IMR-90 (cell line): ENCODE results near the gene BLOC1S5. TPM values are rescaled to one million over a fixed set of nuclear protein-coding genes. Genes with fewer than 3 reads are reported as not detected.

Experiments used
- ATAC-seq: fragments of 200-7000 bp; cut with Tn5 transposase; 2 replicates; pipeline ENCODE4 v1.9.1; 2020; ENCODE audit warnings: low read depth, mild to moderate bottlenecking, moderate library complexity
- BruUV-seq: library from RNA; stranded (reverse); fragments of 400-500 nt; replicated peaks from 2 replicates; lab custom pipeline; 2021; lab: Mats Ljungman, UMichigan
- CTCF ChIA-PET: fragments of 300-600 bp; formaldehyde crosslinking; extraction: SDS; loops from one replicate; lab custom pipeline; 2021; ENCODE audit warnings: antibody characterized with exemption; lab: Yijun Ruan, JAX
- POLR2A ChIA-PET: fragments of 300-600 bp; sonication (Branson Sonifier 250); formaldehyde crosslinking; loops from one replicate; lab custom pipeline; 2022; ENCODE audit warnings: antibody characterized with exemption; ENCODE audit not compliant: unreplicated experiment; lab: Charles Lee
- DNase-seq: peaks from one replicate; pipeline ENCODE4 v3.0.0; 2013
- H2AFZ ChIP-seq: replicated peaks from 2 replicates; pipeline ENCODE3; 2013; ENCODE audit warnings: low read length, mild to moderate bottlenecking; ENCODE audit not compliant: poor library complexity
- H2AK5ac ChIP-seq: 2 replicates; pipeline ENCODE4 v1.6.1; 2013; ENCODE audit warnings: low read depth, low read length, inconsistent platforms
- H2AK9ac ChIP-seq: replicated peaks from 2 replicates; pipeline ENCODE3; 2013; ENCODE audit warnings: mild to moderate bottlenecking, low read depth, low read length, moderate library complexity; ENCODE audit not compliant: poor library complexity
- H2BK120ac ChIP-seq: 2 replicates; pipeline ENCODE4 v1.6.1; 2013; ENCODE audit warnings: low read depth, low read length, inconsistent platforms
- H2BK15ac ChIP-seq: 3 replicates; pipeline ENCODE4 v1.6.1; 2013; ENCODE audit warnings: low read depth, low read length, inconsistent platforms
- H2BK20ac ChIP-seq: 2 replicates; pipeline ENCODE4 v1.6.1; 2013; ENCODE audit warnings: low read depth, mild to moderate bottlenecking, inconsistent platforms, low read length, moderate library complexity
- H2BK5ac ChIP-seq: 2 replicates; pipeline ENCODE4 v1.6.1; 2013; ENCODE audit warnings: mild to moderate bottlenecking, low read depth, low read length, inconsistent platforms; ENCODE audit not compliant: poor library complexity, severe bottlenecking
- H3K14ac ChIP-seq: replicated peaks from 2 replicates; pipeline ENCODE4 v1.6.1; 2013; ENCODE audit warnings: low read depth, low read length, inconsistent platforms
- H3K18ac ChIP-seq: 2 replicates; pipeline ENCODE4 v1.6.1; 2013; ENCODE audit warnings: low read depth, low read length, control low read depth
- H3K23ac ChIP-seq: 2 replicates; pipeline ENCODE4 v1.6.1; 2013; ENCODE audit warnings: low read depth, low read length, inconsistent platforms
- H3K27ac ChIP-seq: 2 replicates; pipeline ENCODE4 v1.5.1; 2013; ENCODE audit warnings: mild to moderate bottlenecking, control low read depth, low read length; ENCODE audit not compliant: insufficient read depth
- H3K27me3 ChIP-seq: 2 replicates; pipeline ENCODE4 v1.6.1; 2013; ENCODE audit warnings: low read length; ENCODE audit not compliant: control insufficient read depth, insufficient read depth
- H3K36me3 ChIP-seq: 2 replicates; pipeline ENCODE4 v1.6.1; 2013; ENCODE audit warnings: low read length, mixed read lengths; ENCODE audit not compliant: control insufficient read depth, insufficient read depth
- H3K4ac ChIP-seq: 2 replicates; pipeline ENCODE4 v1.6.1; 2013; ENCODE audit warnings: low read depth, low read length, inconsistent platforms
- H3K4me1 ChIP-seq: 2 replicates; pipeline ENCODE4 v1.6.1; 2013; ENCODE audit warnings: low read length, mixed read lengths; ENCODE audit not compliant: control insufficient read depth, insufficient read depth
- H3K4me2 ChIP-seq: 2 replicates; pipeline ENCODE4 v1.6.1; 2013; ENCODE audit warnings: low read depth, mild to moderate bottlenecking, control low read depth, low read length, moderate library complexity
- H3K4me3 ChIP-seq: 2 replicates; pipeline ENCODE4 v1.5.1; 2013; ENCODE audit warnings: low read depth, mild to moderate bottlenecking, control low read depth, low read length, moderate library complexity; ENCODE audit not compliant: insufficient read depth
- H3K56ac ChIP-seq: 2 replicates; pipeline ENCODE4 v1.6.1; 2013; ENCODE audit warnings: low read length, inconsistent platforms; ENCODE audit not compliant: insufficient read depth; ENCODE audit errors: extremely low read depth
- H3K79me1 ChIP-seq, 2 experiments: 2 replicates each; pipeline ENCODE4 v1.6.1; 2013; ENCODE audit warnings: low read length in 2 of 2, inconsistent platforms in 1 of 2, low read depth in 1 of 2
- H3K9ac ChIP-seq: 2 replicates; pipeline ENCODE4 v1.6.1; 2013; ENCODE audit warnings: low read depth, low read length, control low read depth
- H3K9me1 ChIP-seq: 2 replicates; pipeline ENCODE4 v1.6.1; 2013; ENCODE audit warnings: low read length, inconsistent platforms; ENCODE audit not compliant: insufficient read depth
- H3K9me3 ChIP-seq: 2 replicates; pipeline ENCODE4 v1.6.1; 2013; ENCODE audit warnings: low read length; ENCODE audit not compliant: control insufficient read depth, insufficient read depth
- H4K20me1 ChIP-seq: 2 replicates; pipeline ENCODE4 v1.6.1; 2013; ENCODE audit warnings: low read length, inconsistent platforms; ENCODE audit not compliant: insufficient read depth
- H4K5ac ChIP-seq: 2 replicates; pipeline ENCODE4 v1.6.1; 2013; ENCODE audit warnings: mild to moderate bottlenecking, low read depth, low read length, control low read depth
- H4K8ac ChIP-seq, 2 experiments: 2 replicates each; pipeline ENCODE4 v1.6.1; 2013; ENCODE audit warnings: low read depth in 2 of 2, low read length in 2 of 2, control low read depth in 1 of 2, inconsistent platforms in 1 of 2
- H4K91ac ChIP-seq: 2 replicates; pipeline ENCODE4 v1.6.1; 2013; ENCODE audit warnings: low read depth, low read length, inconsistent platforms; ENCODE audit not compliant: insufficient read depth
- MXI1 ChIP-seq: IDR thresholded peaks from 2 replicates; pipeline ENCODE4 v1.6.1; 2012; ENCODE audit warnings: low read depth, mild to moderate bottlenecking, low read length, moderate library complexity, borderline replicate concordance
- POLR2A ChIP-seq: IDR thresholded peaks from 2 replicates; pipeline ENCODE4 v1.6.1; 2012; ENCODE audit warnings: mild to moderate bottlenecking, low read depth, low read length
- RFX5 ChIP-seq: IDR thresholded peaks from 2 replicates; pipeline ENCODE4 v1.8.0; 2012; ENCODE audit warnings: low read depth, mild to moderate bottlenecking, low read length, moderate library complexity
- SMC3 ChIP-seq: fragments of 150-350 bp; IDR thresholded peaks from 2 replicates; pipeline ENCODE4 v1.6.1; 2016; ENCODE audit warnings: low read depth, mild to moderate bottlenecking, antibody characterized with exemption, low read length, moderate library complexity
- WGBS, 2 experiments: methylation state at CpG; one replicate each; pipeline versions ENCODE4 v1.1.5 to v1.1.7; 2013; ENCODE audit warnings: missing lambda C conversion rate in 2 of 2; ENCODE audit not compliant: insufficient read length in 1 of 2; ENCODE audit errors: extremely low coverage in 2 of 2; 5-methylcytosine and 5-hydroxymethylcytosine counted together
- dilution Hi-C: fragments of 300-500 bp; cut with HindIII; formaldehyde crosslinking; loops from one replicate; pipeline ENCODE4 v1.14.3; 2018; ENCODE audit warnings: low sequenced_read_pairs; ENCODE audit not compliant: unreplicated experiment
- in situ Hi-C: fragments of 300-500 bp; cut with MboI; formaldehyde crosslinking; loops from 3 replicates; pipeline ENCODE4 v1.14.3; 2019; ENCODE audit warnings: low sequenced_read_pairs, inconsistent platforms, mixed read lengths
- intact Hi-C: fragments of 100-400 bp; cut with micrococcal nuclease; formaldehyde crosslinking; loops from 2 replicates; pipeline ENCODE4 v1.10.0; 2022
- polyA plus RNA-seq, 3 experiments: library from polyadenylated mRNA; depleted of rRNA; stranded (reverse); fragments of >200 nt; gene quantifications; 2 replicates each; pipeline ENCODE4 v1.2.3, GENCODE V29; 2012; ENCODE audit warnings: low replicate concordance in 1 of 3
- total RNA-seq: library from RNA; depleted of rRNA; stranded (reverse); fragments of >200 nt; gene quantifications from 2 replicates; pipeline ENCODE4 v1.2.3, GENCODE V29; 2012
- TF ChIP-seq, protein P1 (sequence below): conservative IDR thresholded peaks from 2 replicates; pipeline ENCODE4 v1.5.1; 2012; ENCODE audit warnings: mild to moderate bottlenecking, low read depth, low read length, improper control_type of control experiment

Gene BLOC1S5
- total and polyA plus RNA-seq, 2 of the 4 experiments (the other 2 are of a cell fraction): 4.8 to 17.2 TPM

DNA sequence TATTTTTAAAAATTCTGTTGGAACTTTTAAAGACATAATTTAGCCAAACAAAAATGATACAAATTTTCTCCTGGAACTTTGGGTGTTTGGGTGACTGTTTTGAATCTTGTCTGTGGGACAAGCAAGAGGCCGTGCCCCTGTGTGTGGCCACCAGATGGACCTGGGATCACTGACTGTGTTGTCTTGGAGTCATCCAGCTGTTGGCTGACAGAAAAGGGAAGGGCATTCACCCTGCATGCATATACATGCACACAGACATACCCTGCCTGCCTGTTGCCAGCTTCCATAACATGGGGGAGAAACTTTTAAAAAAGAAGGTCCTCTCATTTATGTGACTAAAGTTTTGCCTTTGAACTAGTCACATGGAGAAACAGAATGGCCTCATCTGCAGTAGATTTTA lies 72.7 kb downstream of the BLOC1S5 start:
- ChIA-PET CTCF (interaction anchor here (0.8 to 2.0 kb wide), 3 partner anchors 15 to 263 kb away, joined by 3 to 5 read pairs (median 3); no protein-coding TSS in a partner anchor), POLR2A (no interaction called here)
- no peak overlapping the region for H4K8ac ChIP-seq
- H4K5ac ChIP-seq: no peak overlapping the region
- TF ChIP-seq RFX5: no peak
- TF ChIP-seq MXI1: no peak
- TF ChIP-seq, protein P1, sequence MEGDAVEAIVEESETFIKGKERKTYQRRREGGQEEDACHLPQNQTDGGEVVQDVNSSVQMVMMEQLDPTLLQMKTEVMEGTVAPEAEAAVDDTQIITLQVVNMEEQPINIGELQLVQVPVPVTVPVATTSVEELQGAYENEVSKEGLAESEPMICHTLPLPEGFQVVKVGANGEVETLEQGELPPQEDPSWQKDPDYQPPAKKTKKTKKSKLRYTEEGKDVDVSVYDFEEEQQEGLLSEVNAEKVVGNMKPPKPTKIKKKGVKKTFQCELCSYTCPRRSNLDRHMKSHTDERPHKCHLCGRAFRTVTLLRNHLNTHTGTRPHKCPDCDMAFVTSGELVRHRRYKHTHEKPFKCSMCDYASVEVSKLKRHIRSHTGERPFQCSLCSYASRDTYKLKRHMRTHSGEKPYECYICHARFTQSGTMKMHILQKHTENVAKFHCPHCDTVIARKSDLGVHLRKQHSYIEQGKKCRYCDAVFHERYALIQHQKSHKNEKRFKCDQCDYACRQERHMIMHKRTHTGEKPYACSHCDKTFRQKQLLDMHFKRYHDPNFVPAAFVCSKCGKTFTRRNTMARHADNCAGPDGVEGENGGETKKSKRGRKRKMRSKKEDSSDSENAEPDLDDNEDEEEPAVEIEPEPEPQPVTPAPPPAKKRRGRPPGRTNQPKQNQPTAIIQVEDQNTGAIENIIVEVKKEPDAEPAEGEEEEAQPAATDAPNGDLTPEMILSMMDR: no peak
- TF ChIP-seq SMC3: no peak
- TF ChIP-seq POLR2A: no peak
- intact Hi-C loops (no loop called here), dilution Hi-C loops (no loop called here), in situ Hi-C loops (no loop called here)
- H3K36me3 ChIP-seq: no peaks in the 10 kb centered on the region
- no peak for ATAC-seq
- no peaks in the 10 kb centered on the region for H3K9me3 ChIP-seq
- H2BK20ac ChIP-seq: no peak overlapping the region
- no peak overlapping the region for H3K4ac ChIP-seq
- H3K4me1 ChIP-seq: peaks cover 2% of the 10 kb centered on the region
- H3K23ac ChIP-seq: no peak overlapping the region
- H3K9me1 ChIP-seq: 0 out of 2 replicates have a peak, but pooled peaks cover 2% of the 10 kb centered on the region
- WGBS, 2 experiments: no CpG with 5 or more reads among the region's 1 CpG
- no peak overlapping the region for H3K18ac ChIP-seq
- no peak overlapping the region for H3K4me2 ChIP-seq
- no peak overlapping the region for H2AFZ ChIP-seq
- H2BK120ac ChIP-seq: no peak overlapping the region
- no peak overlapping the region for H4K91ac ChIP-seq
- H2BK5ac ChIP-seq: no peak overlapping the region
- no peak for DNase-seq
- no peak overlapping the region for H3K9ac ChIP-seq
- H2AK5ac ChIP-seq: no peak overlapping the region
- H3K56ac ChIP-seq: no peak overlapping the region
- no peaks in the 10 kb centered on the region for H3K27me3 ChIP-seq
- H2AK9ac ChIP-seq: no peak overlapping the region
- H3K4me3 ChIP-seq: no peak overlapping the region
- H2BK15ac ChIP-seq: no peak overlapping the region
- peaks cover 3% of the 10 kb centered on the region; the same call in 1 of the 2 replicates for H4K20me1 ChIP-seq
- H3K14ac ChIP-seq: no peak overlapping the region
- BruUV-seq: no TSS peak
- H3K27ac ChIP-seq: no peak overlapping the region
- H3K79me1 ChIP-seq: no peaks in the 10 kb centered on the region
